OCI-LY7 (cell line): ENCODE data around the gene GSG1.

Experiments
- CTCF ChIP-seq: fragments of 200-600 bp; sonication (generic); conservative IDR thresholded peaks from 2 replicates; pipeline ENCODE4 v1.5.1; 2014; ENCODE audit warnings: mild to moderate bottlenecking, antibody characterized with exemption, low read length, moderate library complexity, mixed read lengths
- EZH2phosphoT487 ChIP-seq: fragments of 200-600 bp; sonication (generic); IDR thresholded peaks from 2 replicates; pipeline ENCODE4 v1.6.1; 2018; ENCODE audit warnings: low read depth, borderline replicate concordance, mild to moderate bottlenecking, mixed run types, antibody characterized with exemption, low read length, moderate library complexity, mixed read lengths

DNA sequence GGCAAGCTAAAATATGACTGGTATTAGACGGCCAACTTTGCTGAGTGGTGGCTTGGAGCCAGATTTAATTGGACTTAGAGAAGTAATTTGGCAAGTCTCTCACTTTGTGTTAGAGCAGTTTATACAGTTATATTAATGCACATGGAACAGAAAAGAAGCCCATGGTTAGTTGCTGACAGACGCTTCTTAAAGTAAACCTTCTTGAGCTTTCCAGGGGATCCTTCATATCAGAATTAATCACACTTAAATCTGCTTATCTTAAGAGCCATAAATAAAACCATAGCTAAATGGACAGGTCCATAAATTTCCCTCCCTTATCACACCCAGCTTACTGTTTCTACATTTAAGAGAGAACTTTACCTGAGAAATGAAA is 9.6 kb downstream of the GSG1 start:
- no peak for TF ChIP-seq CTCF
- no peak for TF ChIP-seq EZH2phosphoT487
